ENCODE data around the gene STK31. TPM values are rescaled to one million over a fixed set of nuclear protein-coding genes. Genes with fewer than 3 reads are reported as not detected.
"Not testable (repeated sequence)": the region's sequence is repeated elsewhere in the genome, so short reads cannot be mapped to it uniquely, and the experiment has no call there.

STK31 gene
- total RNA-seq, 1 experiment from 2014 or later, result 0.58 TPM

- H3K27me3 ChIP-seq (replicated peaks); H3K9me3 ChIP-seq (replicated peaks); DNase-seq (ENCODE audit: low read depth in 1 of 2, low spot score in 2 of 2); H3K4me3 ChIP-seq; H3K27ac ChIP-seq; H3K36me3 ChIP-seq: not testable (repeated sequence)
- peaks cover 15% of the 10 kb centered on the region for H3K4me1 ChIP-seq (replicated peaks)
These were observed 12.7 kb downstream of the STK31 start for GRCh38 chr7:23722587-23723216.

- not testable (repeated sequence) for H3K27me3 ChIP-seq (replicated peaks); H3K9me3 ChIP-seq (replicated peaks); H3K4me3 ChIP-seq; H3K27ac ChIP-seq; DNase-seq (ENCODE audit: low read depth in 1 of 2, low spot score in 2 of 2); H3K36me3 ChIP-seq
- peaks cover 11% of the 10 kb centered on the region for H3K4me1 ChIP-seq (replicated peaks)
These were observed 14.1 kb downstream of the STK31 start for GRCh38 chr7:23724113-23724512.

GRCh38 chr7:23742051-23742450 is 32.0 kb downstream of the STK31 start:
- Histone ChIP-seq H3K9me3 (replicated peaks) (peaks cover 8% of the 10 kb centered on the region), H3K36me3 (no peaks in the 10 kb centered on the region), H3K4me1 (replicated peaks) (peaks cover 5% of the 10 kb centered on the region; the same call in 1 of the 2 replicates), H3K4me3 (no peak overlapping the region), H3K27me3 (replicated peaks) (no peaks in the 10 kb centered on the region), H3K27ac (no peak overlapping the region)
- DNase-seq (ENCODE audit: low read depth in 1 of 2, low spot score in 2 of 2), result no peak

GRCh38 chr7:23743226-23743625 is 33.2 kb downstream of the STK31 start:
- H3K4me1 ChIP-seq (replicated peaks), result peaks cover 5% of the 10 kb centered on the region; the same call in 1 of the 2 replicates

GRCh38 chr7:23746629-23747028 is 36.6 kb downstream of the STK31 start:
- DNase-seq (ENCODE audit: low read depth in 1 of 2, low spot score in 2 of 2), result no peak
- Histone ChIP-seq H3K36me3 (no peaks in the 10 kb centered on the region), H3K9me3 (replicated peaks) (peaks cover 8% of the 10 kb centered on the region), H3K27ac (no peak overlapping the region), H3K4me1 (replicated peaks) (peaks cover 5% of the 10 kb centered on the region; the same call in 1 of the 2 replicates), H3K27me3 (replicated peaks) (no peaks in the 10 kb centered on the region), H3K4me3 (no peak overlapping the region)

More at GRCh38 chr7:23743226-23743625, 33.2 kb downstream of the STK31 start:
- no peak for DNase-seq (ENCODE audit: low read depth in 1 of 2, low spot score in 2 of 2)
- H3K27ac ChIP-seq, result no peak overlapping the region
- no peak overlapping the region for H3K4me3 ChIP-seq
- H3K36me3 ChIP-seq, result no peaks in the 10 kb centered on the region
- peaks cover 8% of the 10 kb centered on the region for H3K9me3 ChIP-seq (replicated peaks)
- H3K27me3 ChIP-seq (replicated peaks), result no peaks in the 10 kb centered on the region

GRCh38 chr7:23751852-23752251 is 41.8 kb downstream of the STK31 start:
- Histone ChIP-seq H3K36me3 (no peaks in the 10 kb centered on the region), H3K27ac (no peak overlapping the region), H3K9me3 (replicated peaks) (no peaks in the 10 kb centered on the region), H3K4me1 (replicated peaks) (no peaks in the 10 kb centered on the region), H3K27me3 (replicated peaks) (no peaks in the 10 kb centered on the region), H3K4me3 (no peak overlapping the region)
- no peak for DNase-seq (ENCODE audit: low read depth in 1 of 2, low spot score in 2 of 2)

GRCh38 chr7:23758839-23759238 is 48.8 kb downstream of the STK31 start:
- H3K27me3 ChIP-seq (replicated peaks); DNase-seq (ENCODE audit: low read depth in 1 of 2, low spot score in 2 of 2); H3K27ac ChIP-seq; H3K4me1 ChIP-seq (replicated peaks); H3K9me3 ChIP-seq (replicated peaks); H3K4me3 ChIP-seq; H3K36me3 ChIP-seq: not testable (repeated sequence)

- Histone ChIP-seq H3K27me3 (replicated peaks) (no peaks in the 10 kb centered on the region), H3K4me1 (replicated peaks) (no peaks in the 10 kb centered on the region; the same call in none of the 2 replicates), H3K9me3 (replicated peaks) (no peaks in the 10 kb centered on the region), H3K27ac (no peak overlapping the region), H3K4me3 (no peak overlapping the region), H3K36me3 (no peaks in the 10 kb centered on the region)
- DNase-seq (ENCODE audit: low read depth in 1 of 2, low spot score in 2 of 2), result peak in 1 of 2 experiments; percentile 33
These were observed 49.8 kb downstream of the STK31 start for GRCh38 chr7:23759671-23760391.

GRCh38 chr7:23765943-23766342 is 55.9 kb downstream of the STK31 start:
- no peak overlapping the region for H3K4me3 ChIP-seq
- no peaks in the 10 kb centered on the region for H3K36me3 ChIP-seq
- H3K9me3 ChIP-seq (replicated peaks), result no peaks in the 10 kb centered on the region
- H3K4me1 ChIP-seq (replicated peaks), result no peaks in the 10 kb centered on the region
- H3K27me3 ChIP-seq (replicated peaks), result no peaks in the 10 kb centered on the region
- H3K27ac ChIP-seq, result no peak overlapping the region
- DNase-seq (ENCODE audit: low read depth in 1 of 2, low spot score in 2 of 2), result no peak

- no peaks in the 10 kb centered on the region for H3K4me1 ChIP-seq (replicated peaks)
- H3K4me3 ChIP-seq, result no peak overlapping the region
- no peak for DNase-seq (ENCODE audit: low read depth in 1 of 2, low spot score in 2 of 2)
- H3K27me3 ChIP-seq (replicated peaks), result no peaks in the 10 kb centered on the region
- no peaks in the 10 kb centered on the region for H3K36me3 ChIP-seq
- no peak overlapping the region for H3K27ac ChIP-seq
- H3K9me3 ChIP-seq (replicated peaks), result no peaks in the 10 kb centered on the region
These were observed 57.5 kb downstream of the STK31 start for GRCh38 chr7:23767514-23767913.

GRCh38 chr7:23768022-23768421 is 58.0 kb downstream of the STK31 start:
- DNase-seq (ENCODE audit: low read depth in 1 of 2, low spot score in 2 of 2), result no peak
- H3K4me1 ChIP-seq (replicated peaks), result no peaks in the 10 kb centered on the region
- no peak overlapping the region for H3K4me3 ChIP-seq
- H3K27me3 ChIP-seq (replicated peaks), result no peaks in the 10 kb centered on the region
- no peaks in the 10 kb centered on the region for H3K36me3 ChIP-seq
- no peaks in the 10 kb centered on the region for H3K9me3 ChIP-seq (replicated peaks)
- no peak overlapping the region for H3K27ac ChIP-seq

GRCh38 chr7:23779185-23779800 is 69.3 kb downstream of the STK31 start:
- H3K4me3 ChIP-seq; H3K9me3 ChIP-seq (replicated peaks); H3K4me1 ChIP-seq (replicated peaks); H3K36me3 ChIP-seq; DNase-seq (ENCODE audit: low read depth in 1 of 2, low spot score in 2 of 2); H3K27ac ChIP-seq; H3K27me3 ChIP-seq (replicated peaks): not testable (repeated sequence)

GRCh38 chr7:23783115-23783514 is 73.1 kb downstream of the STK31 start:
- no peaks in the 10 kb centered on the region for H3K9me3 ChIP-seq (replicated peaks)
- no peaks in the 10 kb centered on the region for H3K27me3 ChIP-seq (replicated peaks)
- H3K4me1 ChIP-seq (replicated peaks), result no peaks in the 10 kb centered on the region
- no peak overlapping the region for H3K4me3 ChIP-seq
- H3K27ac ChIP-seq, result no peak overlapping the region
- no peaks in the 10 kb centered on the region for H3K36me3 ChIP-seq
- no peak for DNase-seq (ENCODE audit: low read depth in 1 of 2, low spot score in 2 of 2)

- no peak for DNase-seq (ENCODE audit: low read depth in 1 of 2, low spot score in 2 of 2)
- no peak overlapping the region for H3K27ac ChIP-seq
- no peaks in the 10 kb centered on the region for H3K36me3 ChIP-seq
- H3K4me1 ChIP-seq (replicated peaks), result no peaks in the 10 kb centered on the region
- no peak overlapping the region for H3K4me3 ChIP-seq
- H3K27me3 ChIP-seq (replicated peaks), result no peaks in the 10 kb centered on the region
- no peaks in the 10 kb centered on the region for H3K9me3 ChIP-seq (replicated peaks)
These were observed 77.3 kb downstream of the STK31 start for GRCh38 chr7:23787272-23787671.
